Measurements from ENCODE around the gene RAB37.

GRCh38 chr17:74745548-74746177, 8.6 kb downstream of the RAB37 start:
- TF ChIP-seq POLR2AphosphoS5 (IDR thresholded peaks at IDR 0.05; ENCODE audit: low read depth), result no peak
- no peak for TF ChIP-seq CTCF (IDR thresholded peaks at IDR 0.05; ENCODE audit: insufficient read depth, low read length)
- TF ChIP-seq REST (IDR thresholded peaks at IDR 0.05; ENCODE audit: insufficient replicate concordance, low read depth), result no peak

All from HL-60 (cell line).